ENCODE data around the gene UBR4. TPM values are rescaled to one million over a fixed set of nuclear protein-coding genes. Genes with fewer than 3 reads are reported as not detected.

Gene UBR4
- polyA plus RNA-seq, 1 experiment, result 80.0 TPM

- no peak for DNase-seq (ENCODE audit: low read depth)
- Histone ChIP-seq H3K4me3 (ENCODE audit: low read depth, low read length) (no peak overlapping the region), H3K27me3 (ENCODE audit: control insufficient read depth, insufficient read depth, low read length) (no peaks in the 10 kb centered on the region), H3K36me3 (ENCODE audit: control insufficient read depth, insufficient read depth, low read length) (peaks cover 30% of the 10 kb centered on the region)
- TF ChIP-seq CTCF (IDR thresholded peaks at IDR 0.05; ENCODE audit: insufficient read depth, low read depth, low read length), result no peak
- ChIA-PET CTCF (interaction anchor here (1.4 to 2.8 kb wide), 2 partner anchors 14 to 21 kb away, joined by 3 to 13 read pairs; no protein-coding TSS in a partner anchor), POLR2A (no interaction called here)
Observed at GRCh38 chr1:19254416-19254815, 44.4 kb upstream of the UBR4 start.

GRCh38 chr1:19251305-19252196 lies 41.5 kb upstream of the UBR4 start, which contains the start of the genes EMC1 and MRTO4:
Gene EMC1 (minus strand): TSS chr1:19251524. CDS start chr1:19251509, 15 bp downstream.
Gene MRTO4 (plus strand): TSS chr1:19251805. CDS start chr1:19251836, 31 bp downstream.
- CTCF ChIA-PET, result interaction anchor here (0.8 to 2.4 kb wide), 3 partner anchors 10 to 403 kb away, joined by 3 to 10 read pairs (median 3); no protein-coding TSS in a partner anchor
- peaks cover 9% of the 10 kb centered on the region for H3K36me3 ChIP-seq (ENCODE audit: control insufficient read depth, insufficient read depth, low read length)
- H3K4me3 ChIP-seq (ENCODE audit: low read depth, low read length), result peak within 1 kb of the TSS; percentile 81
- no peaks in the 10 kb centered on the region for H3K27me3 ChIP-seq (ENCODE audit: control insufficient read depth, insufficient read depth, low read length)
- no peak for TF ChIP-seq CTCF (IDR thresholded peaks at IDR 0.05; ENCODE audit: insufficient read depth, low read depth, low read length)
- no peak for DNase-seq (ENCODE audit: low read depth)
- POLR2A ChIA-PET, result no interaction called here

GRCh38 chr1:19250629-19251304 lies 40.7 kb upstream of the UBR4 start:
- Histone ChIP-seq H3K4me3 (ENCODE audit: low read depth, low read length) (peak overlapping the region; percentile 81), H3K36me3 (ENCODE audit: control insufficient read depth, insufficient read depth, low read length) (peaks cover 4% of the 10 kb centered on the region), H3K27me3 (ENCODE audit: control insufficient read depth, insufficient read depth, low read length) (no peaks in the 10 kb centered on the region)
- ChIA-PET POLR2A (no interaction called here), CTCF (interaction anchor here (1.2 to 2.4 kb wide), 2 partner anchors 10 to 15 kb away, joined by 3 to 10 read pairs; no protein-coding TSS in a partner anchor)
- TF ChIP-seq CTCF (IDR thresholded peaks at IDR 0.05; ENCODE audit: insufficient read depth, low read depth, low read length), result no peak
- DNase-seq (ENCODE audit: low read depth), result no peak

DNA sequence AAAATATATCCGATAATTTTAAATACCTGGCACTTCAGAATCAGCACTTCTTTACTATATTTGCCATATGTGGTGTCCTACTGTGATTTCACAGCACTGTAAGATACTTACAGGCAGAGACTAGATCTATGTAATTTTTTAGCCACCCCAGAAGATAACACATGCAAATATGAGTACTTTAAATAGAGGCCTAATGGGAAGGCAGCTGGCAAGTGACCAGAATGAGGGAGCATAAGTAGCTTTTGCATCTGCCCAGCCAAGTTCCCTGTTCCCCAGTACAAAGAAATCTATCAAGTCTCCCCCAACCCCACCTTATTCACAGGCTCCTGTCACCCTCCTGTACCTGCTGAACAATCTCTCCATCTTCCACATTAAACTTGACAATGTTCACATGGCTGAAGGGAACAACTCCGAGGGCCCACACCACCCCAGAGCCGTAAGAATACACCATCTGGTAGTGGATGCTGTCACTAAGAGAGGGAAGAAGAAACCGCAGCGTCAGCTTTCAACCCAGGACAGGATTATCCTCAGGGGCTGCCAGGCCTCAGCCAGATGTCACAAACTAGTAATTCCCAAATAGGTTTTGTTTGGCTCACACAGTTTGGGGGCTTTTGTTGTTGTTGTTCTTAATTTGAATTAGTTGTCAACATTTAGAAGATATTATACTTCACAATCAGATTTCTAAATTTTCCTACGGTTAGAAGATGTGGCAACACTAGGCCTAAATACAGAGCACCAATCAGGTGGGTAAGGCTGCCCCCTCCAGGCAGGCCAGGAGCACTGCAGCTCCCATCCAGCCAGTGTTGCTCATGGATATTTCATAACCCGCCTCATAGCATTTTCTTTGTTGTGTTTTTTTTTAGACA lies 30.8 kb upstream of the UBR4 start:
- H3K27me3 ChIP-seq (ENCODE audit: control insufficient read depth, insufficient read depth, low read length), result no peaks in the 10 kb centered on the region
- DNase-seq (ENCODE audit: low read depth), result no peak
- no peak overlapping the region for H3K4me3 ChIP-seq (ENCODE audit: low read depth, low read length)
- POLR2A ChIA-PET, result no interaction called here
- peaks cover 32% of the 10 kb centered on the region for H3K36me3 ChIP-seq (ENCODE audit: control insufficient read depth, insufficient read depth, low read length)
- CTCF ChIA-PET, result interaction anchor here (0.7 to 2.3 kb wide), 15 partner anchors 8 to 427 kb away, joined by 3 to 13 read pairs (median 6); partner anchors contain the start of genes EMC1 and MRTO4
- peak; percentile 94 for TF ChIP-seq CTCF (IDR thresholded peaks at IDR 0.05; ENCODE audit: insufficient read depth, low read depth, low read length)

Data from BJ (cell line).